Keratinocyte (primary cell): ENCODE measurements around the gene PNMA6F. TPM values are rescaled to one million over a fixed set of nuclear protein-coding genes. Genes with fewer than 3 reads are reported as not detected.

Source experiments
- DNase-seq: peaks from one replicate; pipeline ENCODE4 v3.0.0-alpha.2; 2011; ENCODE audit warnings: low read depth, missing footprints, low spot score
- FAIRE-seq: peaks from 2 replicates; lab custom pipeline; 2011; peaks lifted over from hg19 to GRCh38; lab: Jason Lieb, UNC
- H2AFZ ChIP-seq: 2 replicates; pipeline ENCODE4 v1.6.0; 2012; ENCODE audit warnings: low read length, control low read depth, inconsistent platforms; ENCODE audit not compliant: control insufficient read depth
- H3K27ac ChIP-seq: 2 replicates; pipeline ENCODE4 v1.5.1; 2011; ENCODE audit warnings: low read length; ENCODE audit not compliant: control insufficient read depth, insufficient read depth
- H3K27me3 ChIP-seq: 3 replicates; pipeline ENCODE4 v1.6.0; 2011; ENCODE audit warnings: low read length; ENCODE audit not compliant: control insufficient read depth, insufficient read depth; ENCODE audit errors: extremely low read depth
- H3K36me3 ChIP-seq, 2 experiments: 2 replicates in 1 of 2; 3 replicates in 1 of 2; pipeline ENCODE4 v1.5.1; 2011; ENCODE audit warnings: low read length in 2 of 2, mild to moderate bottlenecking in 1 of 2; ENCODE audit not compliant: control insufficient read depth in 2 of 2, insufficient read depth in 2 of 2; ENCODE audit errors: extremely low read depth in 1 of 2
- H3K4me1 ChIP-seq: 3 replicates; pipeline ENCODE4 v1.5.1; 2011; ENCODE audit warnings: low read length; ENCODE audit not compliant: control insufficient read depth, insufficient read depth; ENCODE audit errors: extremely low read depth
- H3K4me2 ChIP-seq: 3 replicates; pipeline ENCODE4 v1.6.0; 2011; ENCODE audit warnings: low read depth, low read length; ENCODE audit not compliant: control insufficient read depth, insufficient read depth; ENCODE audit errors: extremely low read depth
- H3K4me3 ChIP-seq, 3 experiments: fragments of 200-600 bp in 1 of 3; sonication (generic) in 1 of 3; 2 replicates in 2 of 3; 3 replicates in 1 of 3; pipeline ENCODE4 v1.5.1; 2011 to 2016; ENCODE audit warnings: low read length in 3 of 3, mild to moderate bottlenecking in 3 of 3, control low read depth in 2 of 3, inconsistent platforms in 1 of 3, low read depth in 1 of 3, mixed read lengths in 1 of 3, mixed run types in 1 of 3, moderate library complexity in 1 of 3; ENCODE audit not compliant: control insufficient read depth in 2 of 3, insufficient read depth in 2 of 3; ENCODE audit errors: extremely low read depth in 1 of 3
- H3K79me2 ChIP-seq: 2 replicates; pipeline ENCODE4 v1.6.0; 2012; ENCODE audit warnings: low read length; ENCODE audit not compliant: control insufficient read depth, insufficient read depth
- H3K9ac ChIP-seq: 3 replicates; pipeline ENCODE4 v1.6.0; 2011; ENCODE audit warnings: low read length; ENCODE audit not compliant: control insufficient read depth, insufficient read depth; ENCODE audit errors: extremely low read depth
- H3K9me1 ChIP-seq: 3 replicates; pipeline ENCODE4 v1.6.0; 2011; ENCODE audit warnings: low read length; ENCODE audit not compliant: control insufficient read depth, insufficient read depth; ENCODE audit errors: extremely low read depth
- H3K9me3 ChIP-seq: 2 replicates; pipeline ENCODE4 v1.5.1; 2012; ENCODE audit warnings: low read depth, low read length; ENCODE audit not compliant: control insufficient read depth
- H4K20me1 ChIP-seq: 3 replicates; pipeline ENCODE4 v1.6.0; 2011; ENCODE audit warnings: low read length; ENCODE audit not compliant: control insufficient read depth, insufficient read depth; ENCODE audit errors: extremely low read depth
- CTCF ChIP-seq, 3 experiments: IDR thresholded peaks in 1 of 3; conservative IDR thresholded peaks in 1 of 3; optimal IDR thresholded peaks in 1 of 3; 2 replicates in 2 of 3; 3 replicates in 1 of 3; pipeline versions ENCODE3 to v1.5.1; 2011; ENCODE audit warnings: low read length in 3 of 3, mild to moderate bottlenecking in 3 of 3, moderate library complexity in 2 of 3, control low read depth in 1 of 3, inconsistent platforms in 1 of 3; ENCODE audit not compliant: insufficient read depth in 2 of 3; ENCODE audit errors: extremely low read depth in 1 of 3
- EZH2 ChIP-seq: IDR thresholded peaks from one replicate; pipeline ENCODE4 v1.6.1; 2012; ENCODE audit warnings: inconsistent platforms, mild to moderate bottlenecking, low read length, moderate library complexity
- dilution Hi-C: fragments of 300-500 bp; cut with MboI; formaldehyde crosslinking; loops from one replicate; pipeline ENCODE4 v1.7.0; 2020; ENCODE audit warnings: low sequenced_read_pairs; ENCODE audit not compliant: extremely low pct_ligation_motif_present
- polyA plus RNA-seq, 5 experiments: library from polyadenylated mRNA; depleted of rRNA in 3 of 5; stranded (reverse) in 3 of 5; stranded (forward) in 1 of 5; unstranded in 1 of 5; fragments of >200 nt; gene quantifications; 1 replicate in 1 of 5; 2 replicates in 3 of 5; 3 replicates in 1 of 5; pipeline versions ENCODE4 v1.2.1 to v1.2.3, GENCODE V29; 2011 to 2012; ENCODE audit warnings: missing spikeins in 2 of 5, low read depth in 1 of 5, low replicate concordance in 1 of 5

PNMA6F gene
- polyA plus RNA-seq, 1 donor (not counting 4 experiments of a cell fraction or from before 2014, with no cell fraction given) = not detected

GRCh38 chrX:153312842-153313241, 8.7 kb downstream of the PNMA6F start:
- H3K4me3 ChIP-seq = no peak overlapping the region
- FAIRE-seq (no peak), DNase-seq (no peak)
- no peaks in the 10 kb centered on the region for H3K9me3 ChIP-seq
- no peaks in the 10 kb centered on the region for H3K36me3 ChIP-seq
- no peaks in the 10 kb centered on the region for H3K9me1 ChIP-seq
- no peak for TF ChIP-seq CTCF (optimal IDR thresholded peaks at IDR 0.05 in 1 of 3, IDR thresholded peaks at IDR 0.05 in 1 of 3, conservative IDR thresholded peaks at IDR 0.05 in 1 of 3; ENCODE audit: extremely low read depth in 1 of 3, insufficient read depth in 2 of 3, low read length in 3 of 3)
- no peak for TF ChIP-seq EZH2
- H3K27ac ChIP-seq = no peak overlapping the region
- no peaks in the 10 kb centered on the region for H4K20me1 ChIP-seq
- H2AFZ ChIP-seq = no peak overlapping the region
- H3K4me1 ChIP-seq = no peaks in the 10 kb centered on the region
- H3K27me3 ChIP-seq = no peaks in the 10 kb centered on the region
- no peak overlapping the region for H3K4me2 ChIP-seq
- H3K79me2 ChIP-seq = no peaks in the 10 kb centered on the region
- dilution Hi-C loops = no loop called here
- no peak overlapping the region for H3K9ac ChIP-seq

GRCh38 chrX:153312041-153312440, 9.5 kb downstream of the PNMA6F start:
- Histone ChIP-seq H3K79me2 (no peaks in the 10 kb centered on the region), H3K4me1 (no peaks in the 10 kb centered on the region), H3K27ac (no peak overlapping the region), H3K9ac (no peak overlapping the region), H3K9me3 (no peaks in the 10 kb centered on the region), H3K27me3 (no peaks in the 10 kb centered on the region), H4K20me1 (no peaks in the 10 kb centered on the region), H3K4me3 (no peak overlapping the region), H3K4me2 (no peak overlapping the region), H3K9me1 (no peaks in the 10 kb centered on the region), H3K36me3 (no peaks in the 10 kb centered on the region), H2AFZ (no peak overlapping the region)
- no peak for DNase-seq
- FAIRE-seq = no peak
- dilution Hi-C loops = no loop called here
- no peak for TF ChIP-seq EZH2

GRCh38 chrX:153310901-153311300, 10.7 kb downstream of the PNMA6F start:
- dilution Hi-C loops = no loop called here
- Histone ChIP-seq H3K4me1 (no peaks in the 10 kb centered on the region), H2AFZ (no peak overlapping the region), H3K9me1 (no peaks in the 10 kb centered on the region), H3K4me3 (no peak overlapping the region), H3K27me3 (no peaks in the 10 kb centered on the region), H4K20me1 (no peaks in the 10 kb centered on the region), H3K36me3 (no peaks in the 10 kb centered on the region), H3K9me3 (no peaks in the 10 kb centered on the region), H3K9ac (no peak overlapping the region), H3K27ac (no peak overlapping the region), H3K79me2 (no peaks in the 10 kb centered on the region), H3K4me2 (no peak overlapping the region)
- FAIRE-seq = no peak
- no peak for DNase-seq
- TF ChIP-seq CTCF (optimal IDR thresholded peaks at IDR 0.05 in 1 of 3, IDR thresholded peaks at IDR 0.05 in 1 of 3, conservative IDR thresholded peaks at IDR 0.05 in 1 of 3; ENCODE audit: extremely low read depth in 1 of 3, insufficient read depth in 2 of 3, low read length in 3 of 3) (no peak), EZH2 (no peak)
